ENCODE results near the gene ZBTB44. TPM values are rescaled to one million over a fixed set of nuclear protein-coding genes. Genes with fewer than 3 reads are reported as not detected.
A peak's percentile ranks its signal among the peaks of the same experiment; 100 is the strongest.
"Not testable (repeated sequence)": the region's sequence is repeated elsewhere in the genome, so short reads cannot be mapped to it uniquely, and the experiment has no call there.

ZBTB44 gene
- polyA plus RNA-seq, 2 donors: 6.7 to 7.2 TPM

DNA sequence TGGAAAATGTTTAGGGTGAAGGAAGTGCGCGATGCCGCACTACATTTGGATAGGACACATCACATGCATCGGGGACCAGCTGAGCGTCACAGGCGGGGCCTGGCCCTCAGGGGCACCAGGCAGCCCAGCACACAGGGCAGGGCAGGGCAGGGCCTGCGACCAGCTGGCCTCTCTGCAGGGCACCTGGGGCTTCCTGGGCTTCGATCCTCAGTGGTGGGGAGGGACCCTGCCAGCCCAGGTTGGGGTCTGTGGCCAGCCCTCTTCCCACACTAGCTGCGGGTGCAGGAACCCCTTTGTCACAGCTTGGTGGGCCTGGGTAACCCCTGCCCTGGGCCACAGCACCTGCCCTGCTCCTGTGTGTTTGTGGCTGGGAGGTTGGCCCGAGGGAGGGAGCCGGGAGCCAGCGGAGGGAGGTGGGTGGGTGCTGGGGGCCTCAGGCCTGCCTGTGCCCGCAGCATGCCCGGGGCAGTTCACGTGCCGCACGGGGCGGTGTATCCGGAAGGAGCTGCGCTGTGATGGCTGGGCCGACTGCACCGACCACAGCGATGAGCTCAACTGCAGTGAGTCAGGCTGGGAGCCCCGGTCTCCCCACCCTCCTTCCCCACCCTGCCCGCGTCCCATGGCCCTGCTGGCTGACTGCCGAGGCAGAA is 117.2 kb downstream of the ZBTB44 start:
- WGBS, 2 donors: 88 to 91% methylated on average over 27 of the region's 27 CpGs
- no peaks in the 10 kb centered on the region for H3K27me3 ChIP-seq (ENCODE audit: control insufficient read depth in 1 of 2, insufficient read depth in 2 of 2, low read length in 2 of 2)
- no peaks in the 10 kb centered on the region for H3K9me3 ChIP-seq (ENCODE audit: control insufficient read depth in 2 of 2, insufficient read depth in 1 of 2, low read depth in 1 of 2, low read length in 1 of 2)
- H3K27ac ChIP-seq (ENCODE audit: low read depth in 2 of 2, low read length in 1 of 2): no peak overlapping the region
- H3K4me1 ChIP-seq (ENCODE audit: control insufficient read depth in 2 of 2, insufficient read depth in 2 of 2, low read length in 1 of 2): no peaks in the 10 kb centered on the region
- H3K36me3 ChIP-seq (ENCODE audit: control insufficient read depth in 2 of 2, insufficient read depth in 2 of 2, low read length in 1 of 2): peaks cover 3 to 61% of the 10 kb centered on the region in 2 donors
- H3K4me3 ChIP-seq (ENCODE audit: low read depth in 1 of 2, low read length in 2 of 2): no peak overlapping the region

DNA sequence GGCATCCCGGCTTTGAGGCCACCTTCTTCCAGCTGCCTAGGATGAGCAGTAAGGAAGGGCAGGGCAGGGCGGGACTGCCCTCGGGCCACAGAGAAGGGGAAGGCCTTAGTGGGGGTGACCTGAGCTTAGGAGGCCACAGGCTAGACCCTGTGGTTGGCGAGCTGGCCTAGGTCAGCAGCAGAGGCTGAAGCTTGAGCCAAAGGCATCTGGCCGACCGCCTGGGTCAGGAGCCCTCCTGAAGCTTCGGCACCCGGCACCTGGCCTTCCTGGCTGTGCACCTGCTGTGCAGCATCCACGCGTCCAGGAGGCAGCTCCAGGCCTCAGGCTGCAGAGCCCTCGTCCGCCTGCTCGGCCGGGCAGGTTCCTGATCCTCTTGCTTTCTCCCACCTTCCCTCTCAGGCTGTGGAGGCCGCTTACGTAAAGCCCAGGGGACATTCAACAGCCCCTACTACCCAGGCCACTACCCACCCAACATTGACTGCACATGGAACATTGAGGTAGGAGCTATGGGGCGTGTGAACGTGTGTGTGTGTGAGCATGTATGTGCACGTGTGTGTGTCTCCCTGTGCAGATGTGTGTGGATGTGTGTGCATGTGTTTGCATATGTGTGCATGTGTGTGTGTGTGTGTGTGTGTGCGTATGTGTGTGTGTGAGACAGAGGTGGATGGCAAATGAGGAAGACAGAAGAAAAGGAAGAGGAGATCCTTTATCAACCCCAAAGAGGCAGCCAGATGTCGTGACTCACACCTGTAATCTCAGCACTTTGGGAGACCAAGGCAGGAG is 120.3 kb downstream of the ZBTB44 start:
- Histone ChIP-seq H3K36me3 (ENCODE audit: control insufficient read depth in 2 of 2, insufficient read depth in 2 of 2, low read length in 1 of 2) (peaks cover 3 to 51% of the 10 kb centered on the region in 2 donors), H3K27me3 (ENCODE audit: control insufficient read depth in 1 of 2, insufficient read depth in 2 of 2, low read length in 2 of 2) (no peaks in the 10 kb centered on the region), H3K4me3 (ENCODE audit: low read depth in 1 of 2, low read length in 2 of 2) (no peak overlapping the region), H3K9me3 (ENCODE audit: control insufficient read depth in 2 of 2, insufficient read depth in 1 of 2, low read depth in 1 of 2, low read length in 1 of 2) (no peaks in the 10 kb centered on the region), H3K27ac (ENCODE audit: low read depth in 2 of 2, low read length in 1 of 2) (no peak overlapping the region), H3K4me1 (ENCODE audit: control insufficient read depth in 2 of 2, insufficient read depth in 2 of 2, low read length in 1 of 2) (peaks cover 0 to 4% of the 10 kb centered on the region in 2 donors)
- 90 to 93% methylated on average over 21 of the region's 21 CpGs for WGBS, 2 donors

DNA sequence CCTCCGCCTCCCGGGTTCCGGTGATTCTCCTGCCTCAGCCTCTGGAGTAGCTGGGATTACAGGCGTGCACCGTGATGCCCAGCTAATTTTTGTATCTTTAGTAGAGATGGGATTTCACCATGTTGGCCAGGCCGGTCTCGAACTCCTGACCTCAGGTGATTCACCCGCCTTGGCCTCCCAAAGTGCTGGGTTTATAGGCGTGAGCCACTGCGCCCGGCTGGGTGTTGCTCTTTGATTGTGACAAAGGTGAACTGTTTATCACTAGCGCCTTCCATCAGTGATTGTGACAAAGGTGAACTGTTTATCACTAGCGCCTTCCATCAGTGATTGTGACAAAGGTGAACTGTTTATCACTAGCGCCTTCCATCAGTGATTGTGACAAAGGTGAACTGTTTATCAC is 121.2 kb downstream of the ZBTB44 start:
- not testable (repeated sequence) for H3K4me1 ChIP-seq (ENCODE audit: control insufficient read depth in 2 of 2, insufficient read depth in 2 of 2, low read length in 1 of 2); H3K9me3 ChIP-seq (ENCODE audit: control insufficient read depth in 2 of 2, insufficient read depth in 1 of 2, low read depth in 1 of 2, low read length in 1 of 2); H3K27me3 ChIP-seq (ENCODE audit: control insufficient read depth in 1 of 2, insufficient read depth in 2 of 2, low read length in 2 of 2); H3K27ac ChIP-seq (ENCODE audit: low read depth in 2 of 2, low read length in 1 of 2); H3K4me3 ChIP-seq (ENCODE audit: low read depth in 1 of 2, low read length in 2 of 2)
- WGBS, 2 donors: 90 to 94% methylated on average over 14 of the region's 14 CpGs
- peaks cover 3 to 48% of the 10 kb centered on the region in 2 donors for H3K36me3 ChIP-seq (ENCODE audit: control insufficient read depth in 2 of 2, insufficient read depth in 2 of 2, low read length in 1 of 2)

DNA sequence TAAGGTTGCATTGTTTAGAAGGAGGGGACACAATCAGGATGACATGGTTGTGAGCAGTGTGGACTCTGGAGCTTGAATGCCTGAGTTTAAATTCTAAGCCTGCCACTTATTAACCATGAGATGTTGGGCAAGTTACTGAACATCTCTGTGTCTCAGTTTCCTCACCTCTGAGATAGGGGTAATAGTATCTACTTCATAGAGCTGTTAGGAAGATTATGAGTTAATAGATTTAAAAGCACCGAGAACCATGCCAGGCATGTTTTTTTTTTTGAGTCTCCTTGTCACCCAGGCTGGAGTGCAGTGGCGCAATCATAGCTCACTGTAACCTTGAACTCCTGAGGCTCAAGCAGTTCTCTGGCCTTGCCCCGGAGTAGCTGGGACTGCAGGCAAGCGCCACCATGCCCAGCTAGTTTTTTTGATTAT is 121.9 kb downstream of the ZBTB44 start:
- H3K27ac ChIP-seq (ENCODE audit: low read depth in 2 of 2, low read length in 1 of 2): no peak overlapping the region
- H3K36me3 ChIP-seq (ENCODE audit: control insufficient read depth in 2 of 2, insufficient read depth in 2 of 2, low read length in 1 of 2): peaks cover 2 to 49% of the 10 kb centered on the region in 2 donors
- no peaks in the 10 kb centered on the region for H3K27me3 ChIP-seq (ENCODE audit: control insufficient read depth in 1 of 2, insufficient read depth in 2 of 2, low read length in 2 of 2)
- peaks cover under 1 to 13% of the 10 kb centered on the region in 2 donors for H3K4me1 ChIP-seq (ENCODE audit: control insufficient read depth in 2 of 2, insufficient read depth in 2 of 2, low read length in 1 of 2)
- H3K4me3 ChIP-seq (ENCODE audit: low read depth in 1 of 2, low read length in 2 of 2): no peak overlapping the region
- 72 to 81% methylated on average over 4 of the region's 4 CpGs for WGBS, 2 donors
- H3K9me3 ChIP-seq (ENCODE audit: control insufficient read depth in 2 of 2, insufficient read depth in 1 of 2, low read depth in 1 of 2, low read length in 1 of 2): no peaks in the 10 kb centered on the region

DNA sequence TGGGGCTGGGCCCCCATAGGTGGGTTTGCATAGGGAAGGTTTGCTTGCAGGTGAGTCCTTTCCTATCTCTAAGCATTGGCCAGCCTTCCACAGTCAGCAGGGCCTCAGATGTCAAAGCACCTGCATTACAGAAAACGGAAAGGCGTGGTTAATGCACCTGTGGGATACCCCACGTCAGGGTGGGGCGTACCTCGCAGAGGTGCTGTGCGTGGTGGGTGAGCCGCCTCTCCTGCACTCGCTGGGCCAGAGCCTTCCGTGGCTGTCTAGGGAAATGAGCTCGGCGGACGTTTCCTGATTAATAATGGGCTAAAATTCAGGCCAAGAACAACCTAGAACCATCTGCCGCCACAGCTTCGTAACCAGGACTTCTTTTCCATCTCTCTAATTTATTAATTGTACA is 122.8 kb downstream of the ZBTB44 start:
- no peak overlapping the region for H3K4me3 ChIP-seq (ENCODE audit: low read depth in 1 of 2, low read length in 2 of 2)
- 87 to 90% methylated on average over 14 of the region's 14 CpGs for WGBS, 2 donors
- H3K36me3 ChIP-seq (ENCODE audit: control insufficient read depth in 2 of 2, insufficient read depth in 2 of 2, low read length in 1 of 2): peaks cover 0 to 43% of the 10 kb centered on the region in 2 donors
- peaks cover 7 to 15% of the 10 kb centered on the region in 2 donors for H3K4me1 ChIP-seq (ENCODE audit: control insufficient read depth in 2 of 2, insufficient read depth in 2 of 2, low read length in 1 of 2)
- H3K27me3 ChIP-seq (ENCODE audit: control insufficient read depth in 1 of 2, insufficient read depth in 2 of 2, low read length in 2 of 2): no peaks in the 10 kb centered on the region
- H3K27ac ChIP-seq (ENCODE audit: low read depth in 2 of 2, low read length in 1 of 2): no peak overlapping the region
- no peaks in the 10 kb centered on the region for H3K9me3 ChIP-seq (ENCODE audit: control insufficient read depth in 2 of 2, insufficient read depth in 1 of 2, low read depth in 1 of 2, low read length in 1 of 2)

DNA sequence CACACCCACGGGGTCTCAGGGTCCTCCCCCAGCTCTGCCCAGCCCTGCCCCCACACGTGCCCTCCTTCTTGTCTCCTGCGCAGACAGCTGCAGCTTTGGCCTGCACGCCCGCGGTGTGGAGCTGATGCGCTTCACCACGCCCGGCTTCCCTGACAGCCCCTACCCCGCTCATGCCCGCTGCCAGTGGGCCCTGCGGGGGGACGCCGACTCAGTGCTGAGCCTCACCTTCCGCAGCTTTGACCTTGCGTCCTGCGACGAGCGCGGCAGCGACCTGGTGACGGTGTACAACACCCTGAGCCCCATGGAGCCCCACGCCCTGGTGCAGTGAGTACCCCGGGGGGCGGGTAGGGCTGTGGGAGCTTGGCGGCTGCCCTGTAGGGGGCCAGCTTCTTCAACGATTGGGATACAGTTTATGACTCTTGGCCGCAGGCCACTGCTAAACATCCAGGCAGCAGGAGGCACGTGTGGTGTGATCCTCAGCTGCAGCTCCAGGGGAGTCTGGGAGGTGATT is 124.3 kb downstream of the ZBTB44 start:
- H3K27me3 ChIP-seq (ENCODE audit: control insufficient read depth in 1 of 2, insufficient read depth in 2 of 2, low read length in 2 of 2): no peaks in the 10 kb centered on the region
- no peaks in the 10 kb centered on the region for H3K9me3 ChIP-seq (ENCODE audit: control insufficient read depth in 2 of 2, insufficient read depth in 1 of 2, low read depth in 1 of 2, low read length in 1 of 2)
- no peak overlapping the region for H3K4me3 ChIP-seq (ENCODE audit: low read depth in 1 of 2, low read length in 2 of 2)
- H3K27ac ChIP-seq (ENCODE audit: low read depth in 2 of 2, low read length in 1 of 2): peak overlapping the region in 1 of 2 donors; percentile 50
- peaks cover 0 to 35% of the 10 kb centered on the region in 2 donors for H3K36me3 ChIP-seq (ENCODE audit: control insufficient read depth in 2 of 2, insufficient read depth in 2 of 2, low read length in 1 of 2)
- peaks cover 7 to 15% of the 10 kb centered on the region in 2 donors for H3K4me1 ChIP-seq (ENCODE audit: control insufficient read depth in 2 of 2, insufficient read depth in 2 of 2, low read length in 1 of 2)
- 87 to 93% methylated on average over 29 of the region's 29 CpGs for WGBS, 2 donors

DNA sequence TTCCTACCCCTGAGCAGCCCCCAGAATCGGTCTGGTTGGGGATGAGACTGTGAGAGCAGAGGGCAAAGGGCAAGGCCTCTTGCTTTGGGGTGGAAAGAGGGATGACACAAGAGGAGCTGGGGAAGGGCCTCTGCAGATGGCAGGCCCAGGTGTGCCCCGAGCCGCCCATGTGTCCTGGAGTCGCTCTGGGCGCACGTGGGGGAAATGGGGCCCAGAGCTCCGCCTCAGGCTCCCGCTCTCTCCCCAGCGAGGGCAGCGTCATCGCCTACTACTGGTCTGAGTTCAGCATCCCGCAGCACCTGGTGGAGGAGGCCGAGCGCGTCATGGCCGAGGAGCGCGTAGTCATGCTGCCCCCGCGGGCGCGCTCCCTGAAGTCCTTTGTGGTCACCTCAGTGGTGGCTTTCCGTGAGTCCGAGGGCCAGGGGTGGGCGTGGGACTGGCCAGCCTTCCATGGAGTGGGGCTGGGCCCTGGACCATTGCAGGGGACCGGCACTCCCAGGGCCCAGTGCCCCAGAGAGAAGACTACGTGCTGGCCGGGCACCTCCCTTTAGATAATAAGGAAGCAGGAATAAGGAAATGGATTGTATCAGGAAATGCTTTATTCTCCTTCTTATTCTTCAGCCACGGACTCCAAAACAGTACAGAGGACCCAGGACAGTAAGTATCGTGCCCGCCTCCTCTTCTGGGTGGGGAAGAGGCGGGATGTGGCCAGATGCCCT is 125.1 kb downstream of the ZBTB44 start:
- H3K27ac ChIP-seq (ENCODE audit: low read depth in 2 of 2, low read length in 1 of 2): peak overlapping the region in 1 of 2 donors; percentile 50
- peaks cover 7 to 15% of the 10 kb centered on the region in 2 donors for H3K4me1 ChIP-seq (ENCODE audit: control insufficient read depth in 2 of 2, insufficient read depth in 2 of 2, low read length in 1 of 2)
- WGBS, 2 donors: 90% methylated on average over 26 to 32 of the region's 32 CpGs
- H3K27me3 ChIP-seq (ENCODE audit: control insufficient read depth in 1 of 2, insufficient read depth in 2 of 2, low read length in 2 of 2): no peaks in the 10 kb centered on the region
- H3K9me3 ChIP-seq (ENCODE audit: control insufficient read depth in 2 of 2, insufficient read depth in 1 of 2, low read depth in 1 of 2, low read length in 1 of 2): no peaks in the 10 kb centered on the region
- no peak overlapping the region for H3K4me3 ChIP-seq (ENCODE audit: low read depth in 1 of 2, low read length in 2 of 2)
- peaks cover 0 to 32% of the 10 kb centered on the region in 2 donors for H3K36me3 ChIP-seq (ENCODE audit: control insufficient read depth in 2 of 2, insufficient read depth in 2 of 2, low read length in 1 of 2)

DNA sequence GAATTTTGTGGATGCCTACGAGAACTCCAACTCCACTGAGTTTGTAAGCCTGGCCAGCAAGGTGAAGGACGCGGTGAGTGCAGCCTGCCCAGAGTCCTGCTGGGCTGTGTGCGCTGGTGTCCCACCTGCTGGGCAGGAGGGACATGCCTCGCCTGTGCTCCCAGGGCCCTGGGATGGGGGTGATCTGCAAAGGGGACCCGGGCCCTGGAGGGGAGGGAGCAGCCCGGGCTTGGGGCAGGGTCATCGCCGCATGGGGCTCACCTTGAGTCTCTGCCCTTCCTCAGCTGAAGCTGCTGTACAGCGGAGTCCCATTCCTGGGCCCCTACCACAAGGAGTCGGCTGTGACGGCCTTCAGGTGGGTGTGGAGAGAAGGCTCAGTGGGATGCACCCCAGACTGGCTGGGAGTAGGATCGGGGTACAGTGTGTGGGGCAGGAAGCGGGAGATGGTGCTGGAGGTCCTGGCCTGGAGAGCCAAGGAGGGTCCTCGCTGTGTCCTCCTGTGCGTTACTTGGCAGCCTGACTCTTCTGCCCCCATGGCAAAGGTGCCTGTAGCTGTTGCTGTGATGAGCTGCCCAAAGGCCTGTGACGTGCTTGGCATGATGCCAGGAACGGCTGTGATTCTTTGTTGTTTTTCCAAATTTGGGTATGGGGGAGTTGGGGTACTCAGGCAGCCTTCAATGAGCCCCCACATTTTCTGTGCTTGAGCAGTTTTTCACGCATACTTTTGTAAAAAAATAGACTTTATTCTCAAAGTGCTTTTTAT is 126.0 kb downstream of the ZBTB44 start:
- H3K27me3 ChIP-seq (ENCODE audit: control insufficient read depth in 1 of 2, insufficient read depth in 2 of 2, low read length in 2 of 2): no peaks in the 10 kb centered on the region
- no peaks in the 10 kb centered on the region for H3K9me3 ChIP-seq (ENCODE audit: control insufficient read depth in 2 of 2, insufficient read depth in 1 of 2, low read depth in 1 of 2, low read length in 1 of 2)
- WGBS, 2 donors: 84 to 86% methylated on average over 18 to 19 of the region's 19 CpGs
- H3K36me3 ChIP-seq (ENCODE audit: control insufficient read depth in 2 of 2, insufficient read depth in 2 of 2, low read length in 1 of 2): peaks cover 0 to 25% of the 10 kb centered on the region in 2 donors
- H3K27ac ChIP-seq (ENCODE audit: low read depth in 2 of 2, low read length in 1 of 2): no peak overlapping the region
- peaks cover 7 to 15% of the 10 kb centered on the region in 2 donors for H3K4me1 ChIP-seq (ENCODE audit: control insufficient read depth in 2 of 2, insufficient read depth in 2 of 2, low read length in 1 of 2)
- H3K4me3 ChIP-seq (ENCODE audit: low read depth in 1 of 2, low read length in 2 of 2): no peak overlapping the region

DNA sequence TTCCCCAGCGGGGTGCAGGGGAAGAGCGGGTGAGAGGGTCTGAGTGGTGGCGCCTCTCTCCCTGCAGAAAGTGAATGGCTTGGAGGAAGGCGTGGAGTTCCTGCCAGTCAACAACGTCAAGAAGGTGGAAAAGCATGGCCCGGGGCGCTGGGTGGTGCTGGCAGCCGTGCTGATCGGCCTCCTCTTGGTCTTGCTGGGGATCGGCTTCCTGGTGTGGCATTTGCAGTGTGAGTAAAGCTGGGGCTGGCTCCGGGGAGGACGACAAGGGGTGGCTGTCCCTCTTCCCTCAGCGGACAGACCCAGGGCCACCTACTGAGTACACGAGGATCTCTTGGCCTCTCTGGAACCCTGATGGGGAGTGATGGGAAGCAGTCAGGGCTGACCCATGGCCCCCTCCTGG is 126.7 kb downstream of the ZBTB44 start:
- Histone ChIP-seq H3K27me3 (ENCODE audit: control insufficient read depth in 1 of 2, insufficient read depth in 2 of 2, low read length in 2 of 2) (no peaks in the 10 kb centered on the region), H3K4me3 (ENCODE audit: low read depth in 1 of 2, low read length in 2 of 2) (no peak overlapping the region), H3K36me3 (ENCODE audit: control insufficient read depth in 2 of 2, insufficient read depth in 2 of 2, low read length in 1 of 2) (peaks cover 0 to 23% of the 10 kb centered on the region in 2 donors), H3K9me3 (ENCODE audit: control insufficient read depth in 2 of 2, insufficient read depth in 1 of 2, low read depth in 1 of 2, low read length in 1 of 2) (no peaks in the 10 kb centered on the region), H3K4me1 (ENCODE audit: control insufficient read depth in 2 of 2, insufficient read depth in 2 of 2, low read length in 1 of 2) (peaks cover 7 to 15% of the 10 kb centered on the region in 2 donors), H3K27ac (ENCODE audit: low read depth in 2 of 2, low read length in 1 of 2) (no peak overlapping the region)
- whole genome bisulfite sequencing, 2 donors: 66 to 72% methylated on average over 14 of the region's 14 CpGs
